AG04450 (cell line): ENCODE measurements around the gene KRT20. TPM values are rescaled to one million over a fixed set of nuclear protein-coding genes. Genes with fewer than 3 reads are reported as not detected.

ENCODE experiments used
- CTCF ChIA-PET: fragments of 300-600, 350-600 bp; formaldehyde crosslinking; extraction: SDS; loops from one replicate; lab custom pipeline; 2022; ENCODE audit warnings: antibody characterized with exemption, inconsistent platforms; lab: Charles Lee
- POLR2A ChIA-PET: fragments of 350-600 bp; formaldehyde crosslinking; extraction: SDS; loops from one replicate; lab custom pipeline; 2021; ENCODE audit warnings: antibody characterized with exemption, inconsistent platforms; lab: Yijun Ruan, JAX
- DNase-seq: peaks from one replicate; pipeline ENCODE4 v3.0.0-alpha.2; 2011; ENCODE audit warnings: low read depth, low spot score
- H3K27ac ChIP-seq: one replicate; pipeline ENCODE4 v1.5.1; 2012; ENCODE audit warnings: low read depth, low read length, control low read depth
- H3K27me3 ChIP-seq: one replicate; pipeline ENCODE4 v1.6.0; 2012; ENCODE audit warnings: low read length; ENCODE audit not compliant: control insufficient read depth, insufficient read depth
- H3K4me3 ChIP-seq: 2 replicates; pipeline ENCODE4 v1.5.1; 2011; ENCODE audit warnings: mild to moderate bottlenecking, low read depth, low read length, control low read depth
- H3K9me3 ChIP-seq: 2 replicates; pipeline ENCODE4 v1.5.1; 2012; ENCODE audit warnings: low read length; ENCODE audit not compliant: control insufficient read depth, insufficient read depth
- CTCF ChIP-seq: IDR thresholded peaks from 2 replicates; pipeline ENCODE4 v1.5.1; 2011; ENCODE audit warnings: low read depth, low read length, control low read depth, inconsistent platforms
- polyA plus RNA-seq: library from polyadenylated mRNA; depleted of rRNA; stranded (reverse); fragments of >200 nt; gene quantifications from 2 replicates; pipeline ENCODE4 v1.2.3, GENCODE V29; 2011

Gene KRT20
- polyA plus RNA-seq, 1 experiment: not detected

- no peak for DNase-seq
- Histone ChIP-seq H3K27me3 (no peaks in the 10 kb centered on the region), H3K9me3 (no peaks in the 10 kb centered on the region), H3K4me3 (no peak overlapping the region), H3K27ac (no peak overlapping the region)
- ChIA-PET CTCF (interaction anchor here (1.0 to 3.5 kb wide), 2 partner anchors 698 to 798 kb away, joined by 3 to 12 read pairs; no protein-coding TSS in a partner anchor), POLR2A (interaction anchor here (1.1 kb wide), 1 partner anchor 35 kb away, joined by 3 read pairs; no protein-coding TSS in a partner anchor)
- TF ChIP-seq CTCF: no peak
Observed at GRCh38 chr17:40850293-40850972, 34.6 kb downstream of the KRT20 start.

- Histone ChIP-seq H3K9me3 (no peaks in the 10 kb centered on the region), H3K27me3 (no peaks in the 10 kb centered on the region), H3K4me3 (no peak overlapping the region), H3K27ac (no peak overlapping the region)
- TF ChIP-seq CTCF: no peak
- DNase-seq: no peak
- ChIA-PET POLR2A (interaction anchor here (1.1 kb wide), 1 partner anchor 34 kb away, joined by 3 read pairs; no protein-coding TSS in a partner anchor), CTCF (interaction anchor here (1.0 to 3.5 kb wide), 3 partner anchors 699 to 816 kb away, joined by 3 to 12 read pairs (median 6); no protein-coding TSS in a partner anchor)
Observed at GRCh38 chr17:40849723-40850122, 35.3 kb downstream of the KRT20 start.

GRCh38 chr17:40848583-40849235, 36.3 kb downstream of the KRT20 start:
- TF ChIP-seq CTCF: no peak
- CTCF ChIA-PET: interaction anchor here (1.5 to 3.5 kb wide), 4 partner anchors 700 to 817 kb away, joined by 5 to 12 read pairs (median 6); no protein-coding TSS in a partner anchor
- no peaks in the 10 kb centered on the region for H3K9me3 ChIP-seq
- no peaks in the 10 kb centered on the region for H3K27me3 ChIP-seq
- H3K27ac ChIP-seq: no peak overlapping the region
- no peak for DNase-seq
- no peak overlapping the region for H3K4me3 ChIP-seq
- POLR2A ChIA-PET: no interaction called here

GRCh38 chr17:40846515-40847144, 38.4 kb downstream of the KRT20 start:
- Histone ChIP-seq H3K27me3 (no peaks in the 10 kb centered on the region), H3K27ac (no peak overlapping the region), H3K4me3 (no peak overlapping the region), H3K9me3 (no peaks in the 10 kb centered on the region)
- CTCF ChIA-PET: interaction anchor here (1.8 to 3.5 kb wide), 3 partner anchors 702 to 816 kb away, joined by 7 to 12 read pairs (median 9); no protein-coding TSS in a partner anchor
- TF ChIP-seq CTCF: no peak
- DNase-seq: no peak
- POLR2A ChIA-PET: interaction anchor here (0.6 kb wide), 1 partner anchor 28 kb away, joined by 4 read pairs; no protein-coding TSS in a partner anchor
